CD4-positive, alpha-beta T cell (primary cell): Measurements from ENCODE around the gene RSPH4A. TPM values are rescaled to one million over a fixed set of nuclear protein-coding genes. Genes with fewer than 3 reads are reported as not detected.

ENCODE experiments used
- ATAC-seq: fragments of 200-7000 bp; cut with Tn5 transposase; one replicate; pipeline ENCODE4 v1.10.0; 2022; ENCODE audit warnings: mild to moderate bottlenecking; ENCODE audit not compliant: poor library complexity
- CTCF ChIA-PET: fragments of 350-600 bp; sonication (Branson Sonifier 250); formaldehyde crosslinking; loops from one replicate; lab custom pipeline; 2021; ENCODE audit warnings: antibody characterized with exemption, inconsistent platforms; lab: Charles Lee
- POLR2A ChIA-PET: fragments of 350-600 bp; sonication (Branson Sonifier 250); formaldehyde crosslinking; loops from one replicate; lab custom pipeline; 2021; ENCODE audit warnings: antibody characterized with exemption, inconsistent platforms; lab: Charles Lee
- DNase-seq, 14 experiments: peaks; one replicate each; pipeline ENCODE4 v3.0.0-alpha.2; 2013 to 2020; ENCODE audit warnings: mixed read lengths in 2 of 14
- H3K27ac ChIP-seq, 2 donors: one replicate each; pipeline versions ENCODE4 v1.5.1 to v1.7.0; 2013; ENCODE audit warnings: low read length in 2 of 2, low read depth in 1 of 2, mild to moderate bottlenecking in 1 of 2
- H3K27me3 ChIP-seq, 2 experiments: 1 replicate in 1 of 2; 2 replicates in 1 of 2; pipeline versions ENCODE4 v1.6.1 to v1.7.0; 2013; ENCODE audit warnings: low read length in 2 of 2, control low read depth in 1 of 2, mild to moderate bottlenecking in 1 of 2, moderate library complexity in 1 of 2; ENCODE audit not compliant: insufficient read depth in 2 of 2, control insufficient read depth in 1 of 2
- H3K36me3 ChIP-seq: one replicate; pipeline ENCODE4 v1.6.1; 2013; ENCODE audit warnings: low read length, control low read depth; ENCODE audit not compliant: insufficient read depth
- H3K4me1 ChIP-seq: one replicate; pipeline ENCODE4 v1.6.1; 2013; ENCODE audit warnings: low read length, control low read depth; ENCODE audit not compliant: insufficient read depth
- H3K4me3 ChIP-seq: one replicate; pipeline ENCODE4 v1.5.1; 2013; ENCODE audit warnings: mild to moderate bottlenecking, low read length, moderate library complexity
- H3K9me3 ChIP-seq, 2 experiments: 1 replicate in 1 of 2; 2 replicates in 1 of 2; pipeline versions ENCODE4 v1.6.1 to v1.7.0; 2013; ENCODE audit warnings: low read length in 2 of 2, mild to moderate bottlenecking in 2 of 2, control low read depth in 1 of 2, moderate library complexity in 1 of 2; ENCODE audit not compliant: control insufficient read depth in 1 of 2, insufficient read depth in 1 of 2
- H3K27ac Mint-ChIP-seq: one replicate; pipeline ENCODE4 v1.8.0; 2020; ENCODE audit warnings: mixed read lengths
- H3K27me3 Mint-ChIP-seq: one replicate; pipeline ENCODE4 v1.8.0; 2021; ENCODE audit warnings: mixed read lengths
- H3K36me3 Mint-ChIP-seq: one replicate; pipeline ENCODE4 v1.8.0; 2021; ENCODE audit warnings: low read depth, mixed read lengths
- H3K4me1 Mint-ChIP-seq: one replicate; pipeline ENCODE4 v1.8.0; 2021; ENCODE audit warnings: low read depth, mixed read lengths
- H3K4me3 Mint-ChIP-seq: one replicate; pipeline ENCODE4 v1.8.0; 2020; ENCODE audit warnings: mild to moderate bottlenecking, mixed read lengths
- H3K9me3 Mint-ChIP-seq: one replicate; pipeline ENCODE4 v1.8.0; 2020; ENCODE audit warnings: mixed read lengths
- intact Hi-C, 2 experiments: fragments of 100-400 bp; cut with DNase I in 1 of 2; cut with micrococcal nuclease in 1 of 2; formaldehyde crosslinking; loops; one replicate each; pipeline versions ENCODE4 v1.15.1 to v1.9.0; 2023 to 2025; cut with DNase I, micrococcal nuclease
- total RNA-seq, 174 experiments: library from RNA in 2 of 174; stranded (reverse) in 2 of 174; gene quantifications; one replicate each; pipeline ENCODE4 v1.2.3 and lab custom pipeline; 2021 to 2026
- TF ChIP-seq, protein P1 (sequence below): fragments of 200-600 bp; IDR thresholded peaks from one replicate; pipeline ENCODE4 v1.8.0; 2022; ENCODE audit warnings: antibody characterized with exemption, mild to moderate bottlenecking

The RSPH4A gene
- total RNA-seq, 2 experiments from 2014 or later, result 0.56 to 0.88 TPM

DNA sequence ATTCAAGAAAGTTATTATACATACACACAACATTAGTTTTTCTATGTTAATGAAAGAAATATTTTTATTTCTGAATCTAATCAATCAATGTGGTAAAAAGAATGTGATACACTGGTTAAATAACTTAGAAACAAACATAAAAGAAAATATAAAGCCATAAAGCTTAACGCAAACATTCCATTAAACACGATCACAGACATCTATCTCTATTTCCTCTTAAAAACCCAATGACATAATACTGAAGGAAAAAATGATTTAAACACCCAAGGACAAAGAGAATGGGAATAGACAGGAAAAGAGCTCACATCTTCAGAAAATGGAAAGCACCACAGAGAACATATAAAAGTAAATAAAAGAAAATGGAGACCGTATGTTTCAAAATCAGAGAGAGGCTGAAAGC lies 32.9 kb downstream of the RSPH4A start:
- DNase-seq, result no peak
- Mint-ChIP-seq H3K4me3 (no peak overlapping the region), H3K4me1 (peaks cover 10% of the 10 kb centered on the region), H3K27ac (no peak overlapping the region), H3K36me3 (peaks cover 65% of the 10 kb centered on the region), H3K27me3 (no peaks in the 10 kb centered on the region), H3K9me3 (no peaks in the 10 kb centered on the region)
- TF ChIP-seq, protein P1, sequence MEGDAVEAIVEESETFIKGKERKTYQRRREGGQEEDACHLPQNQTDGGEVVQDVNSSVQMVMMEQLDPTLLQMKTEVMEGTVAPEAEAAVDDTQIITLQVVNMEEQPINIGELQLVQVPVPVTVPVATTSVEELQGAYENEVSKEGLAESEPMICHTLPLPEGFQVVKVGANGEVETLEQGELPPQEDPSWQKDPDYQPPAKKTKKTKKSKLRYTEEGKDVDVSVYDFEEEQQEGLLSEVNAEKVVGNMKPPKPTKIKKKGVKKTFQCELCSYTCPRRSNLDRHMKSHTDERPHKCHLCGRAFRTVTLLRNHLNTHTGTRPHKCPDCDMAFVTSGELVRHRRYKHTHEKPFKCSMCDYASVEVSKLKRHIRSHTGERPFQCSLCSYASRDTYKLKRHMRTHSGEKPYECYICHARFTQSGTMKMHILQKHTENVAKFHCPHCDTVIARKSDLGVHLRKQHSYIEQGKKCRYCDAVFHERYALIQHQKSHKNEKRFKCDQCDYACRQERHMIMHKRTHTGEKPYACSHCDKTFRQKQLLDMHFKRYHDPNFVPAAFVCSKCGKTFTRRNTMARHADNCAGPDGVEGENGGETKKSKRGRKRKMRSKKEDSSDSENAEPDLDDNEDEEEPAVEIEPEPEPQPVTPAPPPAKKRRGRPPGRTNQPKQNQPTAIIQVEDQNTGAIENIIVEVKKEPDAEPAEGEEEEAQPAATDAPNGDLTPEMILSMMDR, result no peak
- H3K27ac ChIP-seq, result no peak overlapping the region
- no peak overlapping the region for H3K4me3 ChIP-seq
- no peaks in the 10 kb centered on the region for H3K27me3 ChIP-seq
- H3K4me1 ChIP-seq, result no peaks in the 10 kb centered on the region
- intact Hi-C loops, result loop anchor here in 1 of 2 experiments (5.0 kb wide), 2 partner anchors 362 to 432 kb away; no protein-coding TSS in a partner anchor
- POLR2A ChIA-PET, result no interaction called here
- CTCF ChIA-PET, result interaction anchor here (1.8 kb wide), 1 partner anchor 432 kb away, joined by 5 read pairs; no protein-coding TSS in a partner anchor
- H3K36me3 ChIP-seq, result peaks cover 37% of the 10 kb centered on the region
- no peak for ATAC-seq
- no peaks in the 10 kb centered on the region for H3K9me3 ChIP-seq

DNA sequence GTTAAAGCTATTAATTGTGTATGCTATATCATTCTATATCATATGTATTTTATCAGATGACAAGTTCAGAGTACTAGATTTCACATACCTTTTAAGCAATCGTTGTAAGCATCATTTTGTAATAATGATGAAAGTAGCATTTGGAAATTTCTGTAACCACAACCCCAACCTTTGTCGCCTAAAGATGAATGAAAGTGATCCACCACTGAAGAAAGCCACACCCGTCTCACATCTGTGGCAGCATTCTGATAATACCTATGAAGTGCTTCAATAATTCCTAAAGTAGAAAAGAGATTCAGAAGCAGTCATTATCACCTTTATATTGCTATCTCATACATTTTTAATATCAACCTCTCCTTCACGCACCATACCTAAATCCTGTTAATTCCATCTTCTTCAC lies 35.6 kb downstream of the RSPH4A start:
- no peaks in the 10 kb centered on the region for H3K9me3 Mint-ChIP-seq
- intact Hi-C loops, result loop anchor here in 1 of 2 experiments (5.0 kb wide), 1 partner anchor 115 kb away; no protein-coding TSS in a partner anchor
- Histone ChIP-seq H3K4me3 (no peak overlapping the region), H3K36me3 (peaks cover 34% of the 10 kb centered on the region), H3K4me1 (no peaks in the 10 kb centered on the region), H3K27me3 (no peaks in the 10 kb centered on the region), H3K9me3 (no peaks in the 10 kb centered on the region), H3K27ac (no peak overlapping the region)
- peak overlapping the region; percentile 0 for H3K27ac Mint-ChIP-seq
- TF ChIP-seq, protein P1, result no peak
- peaks cover 77% of the 10 kb centered on the region for H3K36me3 Mint-ChIP-seq
- H3K4me3 Mint-ChIP-seq, result no peak overlapping the region
- POLR2A ChIA-PET, result interaction anchor here (1.4 kb wide), 1 partner anchor 9 kb away, joined by 3 read pairs; no protein-coding TSS in a partner anchor
- CTCF ChIA-PET, result interaction anchor here (1.5 kb wide), 1 partner anchor 25 kb away, joined by 4 read pairs; no protein-coding TSS in a partner anchor
- no peaks in the 10 kb centered on the region for H3K27me3 Mint-ChIP-seq
- ATAC-seq (no peak), DNase-seq (no peak)
- H3K4me1 Mint-ChIP-seq, result peaks cover 6% of the 10 kb centered on the region

DNA sequence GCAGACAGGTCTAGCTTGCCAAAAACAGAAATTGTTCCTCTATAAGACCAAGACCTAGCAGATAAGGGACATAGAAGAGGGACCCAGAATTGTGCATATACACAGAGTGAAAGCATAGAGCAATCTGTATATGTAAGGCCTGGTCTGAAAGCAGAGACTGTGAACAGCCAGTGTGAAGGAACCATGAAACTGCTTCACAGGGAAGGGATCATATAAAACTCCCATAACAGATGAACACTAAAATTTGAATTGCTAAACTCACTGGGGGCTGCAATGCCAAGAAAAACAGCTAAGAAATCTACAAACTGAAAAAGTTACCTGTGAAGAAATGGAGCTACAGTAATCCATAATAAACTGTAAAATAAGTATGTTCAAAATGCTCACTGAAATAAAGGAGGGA lies 45.3 kb downstream of the RSPH4A start:
- H3K9me3 Mint-ChIP-seq, result no peaks in the 10 kb centered on the region
- H3K36me3 ChIP-seq, result peaks cover 21% of the 10 kb centered on the region
- no peak overlapping the region for H3K27ac Mint-ChIP-seq
- no peak overlapping the region for H3K27ac ChIP-seq
- DNase-seq, result no peak
- peaks cover 56% of the 10 kb centered on the region for H3K4me1 Mint-ChIP-seq
- peaks cover 15% of the 10 kb centered on the region for H3K4me1 ChIP-seq
- no peaks in the 10 kb centered on the region for H3K9me3 ChIP-seq
- no peak overlapping the region for H3K4me3 Mint-ChIP-seq
- H3K27me3 ChIP-seq, result no peaks in the 10 kb centered on the region
- no peak for ATAC-seq
- no peaks in the 10 kb centered on the region for H3K27me3 Mint-ChIP-seq
- intact Hi-C loops, result loop anchor here (10.0 kb wide), 1 partner anchor 407 kb away; the partner anchor contains the start of gene TSPYL4 (in 2 of the 2)
- TF ChIP-seq, protein P1, result no peak
- H3K4me3 ChIP-seq, result no peak overlapping the region
- CTCF ChIA-PET, result no interaction called here
- POLR2A ChIA-PET, result no interaction called here
- H3K36me3 Mint-ChIP-seq, result peaks cover 41% of the 10 kb centered on the region
